ENCODE results near the gene CYP2W1.

DNA sequence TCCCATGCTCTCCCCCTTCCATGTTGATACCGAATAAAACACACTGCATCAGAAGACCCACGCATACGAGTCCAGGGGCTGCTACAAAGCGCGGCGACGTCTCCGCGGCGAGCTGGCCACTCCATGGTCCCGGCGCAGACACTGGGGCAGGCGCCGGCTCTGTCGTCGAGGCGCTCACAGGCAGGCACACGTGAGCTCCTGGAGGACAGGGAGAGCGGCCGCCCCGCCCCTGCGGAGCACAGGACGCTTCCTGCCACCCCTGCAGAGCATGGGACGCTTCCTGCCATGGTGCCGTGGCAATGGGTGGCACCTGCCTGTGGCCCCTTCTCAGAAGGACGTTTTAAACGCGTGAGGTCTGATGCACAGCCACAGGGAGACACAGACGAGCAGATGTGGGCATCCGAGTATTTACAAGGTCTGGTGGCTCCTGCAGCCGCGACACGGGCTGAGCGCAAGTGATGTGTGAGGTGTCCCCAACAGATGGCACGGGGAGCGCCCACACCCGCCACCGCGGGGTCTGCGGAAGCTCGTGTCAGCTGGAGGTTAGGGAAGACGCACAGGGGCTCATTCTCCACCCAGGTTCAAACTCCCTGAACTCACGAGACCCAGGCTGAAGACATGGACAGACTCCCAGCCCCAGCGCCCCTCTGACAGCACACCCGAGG lies 40.0 kb downstream of the CYP2W1 start:
- no peak for TF ChIP-seq CTCF (IDR thresholded peaks at IDR 0.05)
- no peak for TF ChIP-seq POLR2A (IDR thresholded peaks at IDR 0.05)
